GM18526 (cell line): ENCODE measurements around the gene ODC1.

ENCODE experiments used
- POLR2A ChIP-seq: IDR thresholded peaks from 3 replicates; pipeline ENCODE4 v1.6.1; 2011; ENCODE audit not compliant: insufficient read length; ENCODE audit errors: extremely low read depth

The ODC1 gene

GRCh38 chr2:10432311-10433181 is 15.6 kb downstream of the ODC1 start:
- no peak for TF ChIP-seq POLR2A

GRCh38 chr2:10431797-10432196 is 16.3 kb downstream of the ODC1 start:
- TF ChIP-seq POLR2A, result no peak

GRCh38 chr2:10430886-10431622 is 17.1 kb downstream of the ODC1 start:
- TF ChIP-seq POLR2A, result no peak

GRCh38 chr2:10428924-10429323 is 19.2 kb downstream of the ODC1 start:
- TF ChIP-seq POLR2A, result no peak

GRCh38 chr2:10428355-10428754 is 19.8 kb downstream of the ODC1 start:
- TF ChIP-seq POLR2A, result no peak

- no peak for TF ChIP-seq POLR2A
Measured at GRCh38 chr2:10427618-10427949, 20.5 kb downstream of the ODC1 start.

- no peak for TF ChIP-seq POLR2A
Measured at GRCh38 chr2:10426726-10427617, 21.2 kb downstream of the ODC1 start.

GRCh38 chr2:10425699-10426098 is 22.4 kb downstream of the ODC1 start:
- TF ChIP-seq POLR2A, result no peak

GRCh38 chr2:10424916-10425505 is 23.1 kb downstream of the ODC1 start:
- TF ChIP-seq POLR2A, result no peak

GRCh38 chr2:10424051-10424450 is 24.1 kb downstream of the ODC1 start:
- TF ChIP-seq POLR2A, result no peak

GRCh38 chr2:10423400-10423774 is 24.7 kb downstream of the ODC1 start:
- TF ChIP-seq POLR2A, result no peak

GRCh38 chr2:10422732-10423399 is 25.3 kb downstream of the ODC1 start:
- TF ChIP-seq POLR2A, result no peak

- TF ChIP-seq POLR2A, result no peak
Measured at GRCh38 chr2:10422251-10422650, 25.9 kb downstream of the ODC1 start.

- TF ChIP-seq POLR2A, result no peak
Measured at GRCh38 chr2:10419553-10420257, 28.4 kb downstream of the ODC1 start.
